A549 (cell line): Measurements from ENCODE around the gene EXOC5.

Source experiments
- HMGXB4 ChIP-seq: fragments of 250-450 bp; sonication (Bioruptor Pico); IDR thresholded peaks from 2 replicates; pipeline ENCODE4 v1.5.0; 2021; ENCODE audit warnings: mild to moderate bottlenecking, moderate library complexity, borderline replicate concordance
- MAFK ChIP-seq: fragments of 450-650 bp; IDR thresholded peaks from 2 replicates; pipeline ENCODE4 v1.6.1; 2014; ENCODE audit not compliant: partially characterized antibody
- TF ChIP-seq, protein P1 (sequence below): fragments of 200-600 bp; sonication (generic); IDR thresholded peaks from 2 replicates; pipeline ENCODE4 v1.6.1; 2016; ENCODE audit warnings: antibody characterized with exemption, mild to moderate bottlenecking, moderate library complexity
- TF ChIP-seq, protein P2 (sequence below): fragments of >200 bp; sonication (Bioruptor Twin); formaldehyde crosslinking; IDR thresholded peaks from 3 replicates; pipeline ENCODE4 v1.5.1; 2016

GRCh38 chr14:57209561-57209960 is 59.1 kb downstream of the EXOC5 start:
- no peak for TF ChIP-seq HMGXB4 (CRISPR knock-in tag)
- TF ChIP-seq, protein P1, sequence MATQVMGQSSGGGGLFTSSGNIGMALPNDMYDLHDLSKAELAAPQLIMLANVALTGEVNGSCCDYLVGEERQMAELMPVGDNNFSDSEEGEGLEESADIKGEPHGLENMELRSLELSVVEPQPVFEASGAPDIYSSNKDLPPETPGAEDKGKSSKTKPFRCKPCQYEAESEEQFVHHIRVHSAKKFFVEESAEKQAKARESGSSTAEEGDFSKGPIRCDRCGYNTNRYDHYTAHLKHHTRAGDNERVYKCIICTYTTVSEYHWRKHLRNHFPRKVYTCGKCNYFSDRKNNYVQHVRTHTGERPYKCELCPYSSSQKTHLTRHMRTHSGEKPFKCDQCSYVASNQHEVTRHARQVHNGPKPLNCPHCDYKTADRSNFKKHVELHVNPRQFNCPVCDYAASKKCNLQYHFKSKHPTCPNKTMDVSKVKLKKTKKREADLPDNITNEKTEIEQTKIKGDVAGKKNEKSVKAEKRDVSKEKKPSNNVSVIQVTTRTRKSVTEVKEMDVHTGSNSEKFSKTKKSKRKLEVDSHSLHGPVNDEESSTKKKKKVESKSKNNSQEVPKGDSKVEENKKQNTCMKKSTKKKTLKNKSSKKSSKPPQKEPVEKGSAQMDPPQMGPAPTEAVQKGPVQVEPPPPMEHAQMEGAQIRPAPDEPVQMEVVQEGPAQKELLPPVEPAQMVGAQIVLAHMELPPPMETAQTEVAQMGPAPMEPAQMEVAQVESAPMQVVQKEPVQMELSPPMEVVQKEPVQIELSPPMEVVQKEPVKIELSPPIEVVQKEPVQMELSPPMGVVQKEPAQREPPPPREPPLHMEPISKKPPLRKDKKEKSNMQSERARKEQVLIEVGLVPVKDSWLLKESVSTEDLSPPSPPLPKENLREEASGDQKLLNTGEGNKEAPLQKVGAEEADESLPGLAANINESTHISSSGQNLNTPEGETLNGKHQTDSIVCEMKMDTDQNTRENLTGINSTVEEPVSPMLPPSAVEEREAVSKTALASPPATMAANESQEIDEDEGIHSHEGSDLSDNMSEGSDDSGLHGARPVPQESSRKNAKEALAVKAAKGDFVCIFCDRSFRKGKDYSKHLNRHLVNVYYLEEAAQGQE: no peak
- TF ChIP-seq, protein P2, sequence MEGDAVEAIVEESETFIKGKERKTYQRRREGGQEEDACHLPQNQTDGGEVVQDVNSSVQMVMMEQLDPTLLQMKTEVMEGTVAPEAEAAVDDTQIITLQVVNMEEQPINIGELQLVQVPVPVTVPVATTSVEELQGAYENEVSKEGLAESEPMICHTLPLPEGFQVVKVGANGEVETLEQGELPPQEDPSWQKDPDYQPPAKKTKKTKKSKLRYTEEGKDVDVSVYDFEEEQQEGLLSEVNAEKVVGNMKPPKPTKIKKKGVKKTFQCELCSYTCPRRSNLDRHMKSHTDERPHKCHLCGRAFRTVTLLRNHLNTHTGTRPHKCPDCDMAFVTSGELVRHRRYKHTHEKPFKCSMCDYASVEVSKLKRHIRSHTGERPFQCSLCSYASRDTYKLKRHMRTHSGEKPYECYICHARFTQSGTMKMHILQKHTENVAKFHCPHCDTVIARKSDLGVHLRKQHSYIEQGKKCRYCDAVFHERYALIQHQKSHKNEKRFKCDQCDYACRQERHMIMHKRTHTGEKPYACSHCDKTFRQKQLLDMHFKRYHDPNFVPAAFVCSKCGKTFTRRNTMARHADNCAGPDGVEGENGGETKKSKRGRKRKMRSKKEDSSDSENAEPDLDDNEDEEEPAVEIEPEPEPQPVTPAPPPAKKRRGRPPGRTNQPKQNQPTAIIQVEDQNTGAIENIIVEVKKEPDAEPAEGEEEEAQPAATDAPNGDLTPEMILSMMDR: no peak
- TF ChIP-seq MAFK: no peak
